ENCODE data around the gene STPG4.
A peak's percentile ranks its signal among the peaks of the same experiment; 100 is the strongest.

Gene STPG4

GRCh38 chr2:47070155-47070919 lies 84.8 kb downstream of the STPG4 start:
- H3K14ac ChIP-seq (ENCODE audit: low read length): peak overlapping the region; percentile 75
- peak overlapping the region; percentile 92 for H3K18ac ChIP-seq (ENCODE audit: low read length)
- DNase-seq (ENCODE audit: low spot score): no peak
- H4K91ac ChIP-seq (ENCODE audit: low read depth, low read length, poor library complexity): peak overlapping the region; percentile 94
- no peak overlapping the region for H3K23ac ChIP-seq (ENCODE audit: low read depth, low read length, poor library complexity)
- no peak overlapping the region for H2BK12ac ChIP-seq (ENCODE audit: low read length)
- no peaks in the 10 kb centered on the region for H3K79me1 ChIP-seq (ENCODE audit: low read depth, low read length)
- H3K9me3 ChIP-seq (replicated peaks in 1 of 2; ENCODE audit: control insufficient read depth in 2 of 2, insufficient read depth in 1 of 2, low read depth in 1 of 2, low read length in 2 of 2): no peaks in the 10 kb centered on the region
- H2AK5ac ChIP-seq (ENCODE audit: low read depth, low read length): peak overlapping the region; percentile 76
- H2BK120ac ChIP-seq (ENCODE audit: low read depth, low read length): no peak overlapping the region
- no peak overlapping the region for H2AFZ ChIP-seq (ENCODE audit: low read length)
- peak overlapping the region; percentile 91 for H2BK5ac ChIP-seq (ENCODE audit: low read length)
- H3K27ac ChIP-seq (replicated peaks; ENCODE audit: low read length): peak overlapping the region; percentile 44
- WGBS, 2 donors (ENCODE audit: extremely low coverage in 2 of 2, insufficient read length in 2 of 2, insufficient replicate concordance in 1 of 2): no CpG with 5 or more reads among the region's 13 CpGs
- no peaks in the 10 kb centered on the region for H3K27me3 ChIP-seq (ENCODE audit: control insufficient read depth in 3 of 3, insufficient read depth in 3 of 3, low read depth in 1 of 3, low read length in 3 of 3)
- no peak overlapping the region for H3K4ac ChIP-seq (ENCODE audit: low read length)
- H3K4me3 ChIP-seq (ENCODE audit: low read length in 2 of 2): no peak overlapping the region
- no peak overlapping the region for H4K8ac ChIP-seq (ENCODE audit: low read depth, low read length)
- H3K4me1 ChIP-seq (ENCODE audit: control insufficient read depth in 2 of 2, insufficient read depth in 1 of 2, low read depth in 1 of 2, low read length in 2 of 2): peaks cover 17 to 31% of the 10 kb centered on the region in 2 donors
- peaks cover 0 to 3% of the 10 kb centered on the region in 2 donors for H3K36me3 ChIP-seq (replicated peaks in 1 of 2; ENCODE audit: control insufficient read depth in 2 of 2, insufficient read depth in 2 of 2, low read length in 2 of 2)
- no peak overlapping the region for H3K4me2 ChIP-seq (ENCODE audit: insufficient read depth, low read length, poor library complexity, severe bottlenecking)
- H2BK15ac ChIP-seq (ENCODE audit: low read length): peak overlapping the region; percentile 77
- no peak overlapping the region for H3K9ac ChIP-seq (ENCODE audit: low read depth, low read length, poor library complexity)

GRCh38 chr2:47069628-47070154 lies 85.4 kb downstream of the STPG4 start:
- Histone ChIP-seq H3K27me3 (ENCODE audit: control insufficient read depth in 3 of 3, insufficient read depth in 3 of 3, low read depth in 1 of 3, low read length in 3 of 3) (no peaks in the 10 kb centered on the region), H2BK12ac (ENCODE audit: low read length) (peak overlapping the region; percentile 46), H2BK120ac (ENCODE audit: low read depth, low read length) (no peak overlapping the region), H3K14ac (ENCODE audit: low read length) (no peak overlapping the region), H3K9me3 (replicated peaks in 1 of 2; ENCODE audit: control insufficient read depth in 2 of 2, insufficient read depth in 1 of 2, low read depth in 1 of 2, low read length in 2 of 2) (no peaks in the 10 kb centered on the region), H3K27ac (replicated peaks; ENCODE audit: low read length) (peak overlapping the region; percentile 75), H3K4me2 (ENCODE audit: insufficient read depth, low read length, poor library complexity, severe bottlenecking) (peak overlapping the region; percentile 22), H3K4me1 (ENCODE audit: control insufficient read depth in 2 of 2, insufficient read depth in 1 of 2, low read depth in 1 of 2, low read length in 2 of 2) (peaks cover 16 to 31% of the 10 kb centered on the region in 2 donors), H4K8ac (ENCODE audit: low read depth, low read length) (no peak overlapping the region), H3K4me3 (ENCODE audit: low read length in 2 of 2) (no peak overlapping the region), H4K91ac (ENCODE audit: low read depth, low read length, poor library complexity) (peak overlapping the region; percentile 94), H2BK15ac (ENCODE audit: low read length) (peak overlapping the region; percentile 77), H3K36me3 (replicated peaks in 1 of 2; ENCODE audit: control insufficient read depth in 2 of 2, insufficient read depth in 2 of 2, low read length in 2 of 2) (peaks cover 0 to 3% of the 10 kb centered on the region in 2 donors), H3K23ac (ENCODE audit: low read depth, low read length, poor library complexity) (no peak overlapping the region), H3K9ac (ENCODE audit: low read depth, low read length, poor library complexity) (peak overlapping the region; percentile 78), H3K79me1 (ENCODE audit: low read depth, low read length) (no peaks in the 10 kb centered on the region), H3K18ac (ENCODE audit: low read length) (peak overlapping the region; percentile 92), H3K4ac (ENCODE audit: low read length) (no peak overlapping the region), H2BK5ac (ENCODE audit: low read length) (peak overlapping the region; percentile 91), H2AK5ac (ENCODE audit: low read depth, low read length) (peak overlapping the region; percentile 76), H2AFZ (ENCODE audit: low read length) (no peak overlapping the region)
- DNase-seq (ENCODE audit: low spot score): peak; percentile 66
- no CpG with 5 or more reads among the region's 6 CpGs for WGBS, 2 donors (ENCODE audit: extremely low coverage in 2 of 2, insufficient read length in 2 of 2, insufficient replicate concordance in 1 of 2)

DNA sequence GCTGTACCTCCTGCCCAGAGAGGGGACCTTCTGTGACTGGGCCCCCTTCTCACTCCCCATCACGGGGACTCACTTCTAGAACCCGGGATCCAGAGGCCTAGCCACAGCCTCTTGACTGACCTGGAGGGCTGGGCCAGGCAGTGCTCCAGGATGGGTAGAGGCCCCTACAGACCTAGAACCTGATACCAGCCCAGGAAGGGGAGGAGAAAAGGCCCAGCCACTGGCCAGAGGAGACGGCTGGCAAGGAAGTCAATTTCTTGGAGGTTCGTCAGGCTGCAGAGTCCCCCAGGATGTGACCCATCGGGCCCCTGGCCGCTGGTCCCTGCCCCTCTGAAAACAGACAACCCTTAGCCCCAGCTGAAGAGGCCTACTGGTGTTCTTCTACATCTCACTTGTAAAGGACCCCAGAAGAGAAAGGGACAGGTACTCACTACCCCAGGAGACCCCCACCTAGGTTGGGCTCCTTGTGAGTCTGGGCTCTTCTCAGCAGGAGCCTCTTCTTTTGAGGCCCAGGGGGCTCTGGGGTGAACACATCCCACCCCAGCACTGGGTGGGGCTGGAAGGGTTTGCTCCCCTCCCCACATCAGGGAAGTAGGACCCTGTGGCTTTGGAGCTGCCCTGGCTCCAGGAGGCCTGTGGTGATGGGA lies 86.0 kb downstream of the STPG4 start:
- peak overlapping the region; percentile 75 for H3K27ac ChIP-seq (replicated peaks; ENCODE audit: low read length)
- peak overlapping the region; percentile 53 for H2AK5ac ChIP-seq (ENCODE audit: low read depth, low read length)
- no peak overlapping the region for H3K9ac ChIP-seq (ENCODE audit: low read depth, low read length, poor library complexity)
- DNase-seq (ENCODE audit: low spot score): no peak
- H4K91ac ChIP-seq (ENCODE audit: low read depth, low read length, poor library complexity): no peak overlapping the region
- H3K4me2 ChIP-seq (ENCODE audit: insufficient read depth, low read length, poor library complexity, severe bottlenecking): peak overlapping the region; percentile 22
- H3K4me3 ChIP-seq (ENCODE audit: low read length in 2 of 2): no peak overlapping the region
- H2BK12ac ChIP-seq (ENCODE audit: low read length): peak overlapping the region; percentile 46
- peak overlapping the region; percentile 54 for H3K18ac ChIP-seq (ENCODE audit: low read length)
- H3K23ac ChIP-seq (ENCODE audit: low read depth, low read length, poor library complexity): no peak overlapping the region
- H3K9me3 ChIP-seq (replicated peaks in 1 of 2; ENCODE audit: control insufficient read depth in 2 of 2, insufficient read depth in 1 of 2, low read depth in 1 of 2, low read length in 2 of 2): no peaks in the 10 kb centered on the region
- H3K36me3 ChIP-seq (replicated peaks in 1 of 2; ENCODE audit: control insufficient read depth in 2 of 2, insufficient read depth in 2 of 2, low read length in 2 of 2): peaks cover 0 to 4% of the 10 kb centered on the region in 2 donors
- peak overlapping the region; percentile 91 for H2BK5ac ChIP-seq (ENCODE audit: low read length)
- no peak overlapping the region for H3K14ac ChIP-seq (ENCODE audit: low read length)
- peak overlapping the region; percentile 82 for H2BK120ac ChIP-seq (ENCODE audit: low read depth, low read length)
- H4K8ac ChIP-seq (ENCODE audit: low read depth, low read length): no peak overlapping the region
- no peaks in the 10 kb centered on the region for H3K27me3 ChIP-seq (ENCODE audit: control insufficient read depth in 3 of 3, insufficient read depth in 3 of 3, low read depth in 1 of 3, low read length in 3 of 3)
- no CpG with 5 or more reads among the region's 6 CpGs for WGBS, 2 donors (ENCODE audit: extremely low coverage in 2 of 2, insufficient read length in 2 of 2, insufficient replicate concordance in 1 of 2)
- no peaks in the 10 kb centered on the region for H3K79me1 ChIP-seq (ENCODE audit: low read depth, low read length)
- H3K4ac ChIP-seq (ENCODE audit: low read length): no peak overlapping the region
- peaks cover 16 to 33% of the 10 kb centered on the region in 2 donors for H3K4me1 ChIP-seq (ENCODE audit: control insufficient read depth in 2 of 2, insufficient read depth in 1 of 2, low read depth in 1 of 2, low read length in 2 of 2)
- no peak overlapping the region for H2AFZ ChIP-seq (ENCODE audit: low read length)
- H2BK15ac ChIP-seq (ENCODE audit: low read length): peak overlapping the region; percentile 19
